GM10248 (cell line): ENCODE measurements around the gene NXPH4.

Experiments
- CTCF ChIA-PET: fragments of 300-600 bp; sonication (Branson Sonifier 250); formaldehyde crosslinking; extraction: SDS; loops from one replicate; lab custom pipeline; 2021; ENCODE audit warnings: antibody characterized with exemption; lab: Yijun Ruan, JAX
- POLR2A ChIA-PET: fragments of 350-650 bp; sonication (Branson Sonifier 250); formaldehyde crosslinking; extraction: SDS; loops from one replicate; lab custom pipeline; 2020; ENCODE audit warnings: antibody characterized with exemption; lab: Yijun Ruan, JAX
- DNase-seq: peaks from one replicate; pipeline ENCODE4 v3.0.0; 2012; ENCODE audit errors: extremely low spot score
- TF ChIP-seq, protein P1 (sequence below): IDR thresholded peaks from 2 replicates; pipeline ENCODE4 v1.5.1; 2012; ENCODE audit warnings: mild to moderate bottlenecking, low read depth; ENCODE audit errors: extremely low read depth, missing control alignments, control extremely low read depth

The NXPH4 gene

DNA sequence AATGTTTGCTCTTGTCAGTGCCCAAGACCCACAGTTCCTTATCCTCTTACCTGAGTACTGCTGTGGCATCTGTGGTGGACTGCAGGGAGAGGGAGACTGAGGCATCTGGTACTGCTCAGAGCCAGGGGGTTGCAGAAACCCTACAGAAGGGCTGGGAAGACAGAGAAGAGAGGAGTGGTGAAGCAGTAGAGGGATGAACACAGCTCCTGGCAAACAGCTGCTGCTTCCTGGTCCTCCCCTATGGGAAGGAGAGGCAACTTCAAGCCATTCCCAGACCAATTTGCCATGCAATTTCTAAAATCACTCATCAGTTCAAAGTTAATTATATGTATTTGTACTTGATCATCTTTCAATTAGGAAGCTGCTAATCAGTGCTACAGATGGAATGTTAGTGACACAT, 50.1 kb downstream of the NXPH4 start:
- TF ChIP-seq, protein P1, sequence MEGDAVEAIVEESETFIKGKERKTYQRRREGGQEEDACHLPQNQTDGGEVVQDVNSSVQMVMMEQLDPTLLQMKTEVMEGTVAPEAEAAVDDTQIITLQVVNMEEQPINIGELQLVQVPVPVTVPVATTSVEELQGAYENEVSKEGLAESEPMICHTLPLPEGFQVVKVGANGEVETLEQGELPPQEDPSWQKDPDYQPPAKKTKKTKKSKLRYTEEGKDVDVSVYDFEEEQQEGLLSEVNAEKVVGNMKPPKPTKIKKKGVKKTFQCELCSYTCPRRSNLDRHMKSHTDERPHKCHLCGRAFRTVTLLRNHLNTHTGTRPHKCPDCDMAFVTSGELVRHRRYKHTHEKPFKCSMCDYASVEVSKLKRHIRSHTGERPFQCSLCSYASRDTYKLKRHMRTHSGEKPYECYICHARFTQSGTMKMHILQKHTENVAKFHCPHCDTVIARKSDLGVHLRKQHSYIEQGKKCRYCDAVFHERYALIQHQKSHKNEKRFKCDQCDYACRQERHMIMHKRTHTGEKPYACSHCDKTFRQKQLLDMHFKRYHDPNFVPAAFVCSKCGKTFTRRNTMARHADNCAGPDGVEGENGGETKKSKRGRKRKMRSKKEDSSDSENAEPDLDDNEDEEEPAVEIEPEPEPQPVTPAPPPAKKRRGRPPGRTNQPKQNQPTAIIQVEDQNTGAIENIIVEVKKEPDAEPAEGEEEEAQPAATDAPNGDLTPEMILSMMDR: no peak
- POLR2A ChIA-PET: no interaction called here
- no peak for DNase-seq
- CTCF ChIA-PET: interaction anchor here (0.8 to 11.2 kb wide), 3 partner anchors 26 to 189 kb away, joined by 3 to 200 read pairs (median 52); partner anchors contain the start of genes GLI1 and INHBE

- no peak for DNase-seq
- ChIA-PET POLR2A (no interaction called here), CTCF (interaction anchor here (1.1 to 11.2 kb wide), 4 partner anchors 11 to 188 kb away, joined by 4 to 200 read pairs (median 28); partner anchors contain the start of genes GLI1 and INHBE)
- TF ChIP-seq, protein P1: no peak
Observed at GRCh38 chr12:57268264-57268663, 51.7 kb downstream of the NXPH4 start.

- ChIA-PET CTCF (interaction anchor here (0.7 to 2.4 kb wide), 11 partner anchors 10 to 194 kb away, joined by 3 to 17 read pairs (median 4); partner anchors contain the start of gene GLI1), POLR2A (no interaction called here)
- TF ChIP-seq, protein P1: no peak
- DNase-seq: no peak
Observed at GRCh38 chr12:57270966-57271470, 54.4 kb downstream of the NXPH4 start.

- TF ChIP-seq, protein P1: no peak
- no peak for DNase-seq
- ChIA-PET CTCF (interaction anchor here (0.9 to 2.6 kb wide), 13 partner anchors 8 to 186 kb away, joined by 3 to 11 read pairs (median 4); no protein-coding TSS in a partner anchor), POLR2A (no interaction called here)
Observed at GRCh38 chr12:57272337-57273151, 56.0 kb downstream of the NXPH4 start.

DNA sequence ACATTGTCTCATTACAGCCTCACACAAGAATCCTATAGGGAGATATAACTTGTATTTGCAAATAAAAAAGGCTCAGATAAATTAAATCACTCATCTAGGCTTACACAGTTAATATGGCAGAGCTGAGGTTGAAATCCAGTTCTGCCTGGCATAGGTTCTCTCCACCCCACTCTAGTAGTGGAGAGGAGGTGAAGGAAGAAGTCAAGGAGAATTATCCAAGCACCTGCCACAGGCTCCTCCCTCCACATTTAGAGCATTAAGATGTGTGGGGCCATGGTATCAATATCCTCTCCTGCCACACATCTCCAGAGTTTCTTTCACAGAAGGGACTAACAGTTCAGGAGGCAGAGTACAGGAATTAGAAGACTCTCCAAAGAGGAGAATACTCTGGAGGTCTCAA, 56.9 kb downstream of the NXPH4 start:
- no peak for DNase-seq
- ChIA-PET CTCF (interaction anchor here (0.9 to 2.6 kb wide), 9 partner anchors 9 to 182 kb away, joined by 3 to 11 read pairs (median 4); partner anchors contain the start of gene INHBE), POLR2A (no interaction called here)
- TF ChIP-seq, protein P1: no peak
